Measurements from ENCODE around the gene MYH7.

DNA sequence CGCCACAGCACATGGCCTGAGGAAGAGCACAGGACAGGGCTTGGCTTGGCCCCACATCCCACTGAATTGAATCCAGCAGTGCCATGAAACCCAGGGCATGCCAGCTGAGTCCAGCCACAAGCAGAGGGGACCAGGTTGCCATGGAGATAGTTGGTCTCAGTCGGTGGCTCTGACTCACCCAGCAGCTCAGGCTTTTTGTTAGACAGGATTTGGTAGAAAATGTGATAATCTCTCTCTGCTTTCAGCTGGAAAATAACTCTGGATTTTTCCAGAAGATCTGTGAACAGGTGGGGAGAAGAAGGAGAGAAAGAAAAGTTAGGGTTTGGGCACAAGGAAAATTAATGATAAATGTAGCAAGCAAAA is 4.8 kb downstream of the MYH7 start:
- TF ChIP-seq, protein P1, sequence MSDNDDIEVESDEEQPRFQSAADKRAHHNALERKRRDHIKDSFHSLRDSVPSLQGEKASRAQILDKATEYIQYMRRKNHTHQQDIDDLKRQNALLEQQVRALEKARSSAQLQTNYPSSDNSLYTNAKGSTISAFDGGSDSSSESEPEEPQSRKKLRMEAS (IDR thresholded peaks at IDR 0.05): no peak
- TF ChIP-seq, protein P2, sequence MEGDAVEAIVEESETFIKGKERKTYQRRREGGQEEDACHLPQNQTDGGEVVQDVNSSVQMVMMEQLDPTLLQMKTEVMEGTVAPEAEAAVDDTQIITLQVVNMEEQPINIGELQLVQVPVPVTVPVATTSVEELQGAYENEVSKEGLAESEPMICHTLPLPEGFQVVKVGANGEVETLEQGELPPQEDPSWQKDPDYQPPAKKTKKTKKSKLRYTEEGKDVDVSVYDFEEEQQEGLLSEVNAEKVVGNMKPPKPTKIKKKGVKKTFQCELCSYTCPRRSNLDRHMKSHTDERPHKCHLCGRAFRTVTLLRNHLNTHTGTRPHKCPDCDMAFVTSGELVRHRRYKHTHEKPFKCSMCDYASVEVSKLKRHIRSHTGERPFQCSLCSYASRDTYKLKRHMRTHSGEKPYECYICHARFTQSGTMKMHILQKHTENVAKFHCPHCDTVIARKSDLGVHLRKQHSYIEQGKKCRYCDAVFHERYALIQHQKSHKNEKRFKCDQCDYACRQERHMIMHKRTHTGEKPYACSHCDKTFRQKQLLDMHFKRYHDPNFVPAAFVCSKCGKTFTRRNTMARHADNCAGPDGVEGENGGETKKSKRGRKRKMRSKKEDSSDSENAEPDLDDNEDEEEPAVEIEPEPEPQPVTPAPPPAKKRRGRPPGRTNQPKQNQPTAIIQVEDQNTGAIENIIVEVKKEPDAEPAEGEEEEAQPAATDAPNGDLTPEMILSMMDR (IDR thresholded peaks at IDR 0.05): no peak
- TF ChIP-seq SREBF2 (IDR thresholded peaks at IDR 0.05) (no peak), MAZ (IDR thresholded peaks at IDR 0.05; ENCODE audit: borderline replicate concordance, low read depth, low read length) (no peak), TP53 (CRISPR knock-in tag; IDR thresholded peaks at IDR 0.05) (no peak), POLR2A (IDR thresholded peaks at IDR 0.05; ENCODE audit: low read length) (no peak)

All from A549 (cell line).